ENCODE results near the gene LACRT. TPM values are rescaled to one million over a fixed set of nuclear protein-coding genes. Genes with fewer than 3 reads are reported as not detected.

The LACRT gene
- total and polyA plus RNA-seq, 2 experiments from 2014 or later = not detected

DNA sequence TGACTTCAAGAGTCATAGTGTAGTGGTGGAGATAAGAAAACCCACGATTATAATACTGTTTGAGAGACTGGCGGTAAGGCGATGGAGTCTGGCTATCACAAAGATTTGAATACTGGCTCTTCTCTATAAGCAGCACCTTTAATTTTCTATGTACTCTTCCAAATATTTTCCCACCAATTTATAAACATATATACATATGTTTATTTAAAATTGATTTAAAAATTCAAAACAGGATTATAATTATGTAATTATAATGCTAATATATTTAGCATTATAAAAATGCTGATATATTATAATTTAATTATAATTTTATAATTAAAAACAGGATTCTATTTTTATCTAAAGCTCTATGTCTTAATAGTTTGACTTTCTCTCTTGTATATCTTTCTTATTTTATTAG, 28.9 kb upstream of the LACRT start:
- H3K9me3 ChIP-seq (ENCODE audit: low read depth) = no peaks in the 10 kb centered on the region
- H3K4me3 ChIP-seq = no peak overlapping the region

DNA sequence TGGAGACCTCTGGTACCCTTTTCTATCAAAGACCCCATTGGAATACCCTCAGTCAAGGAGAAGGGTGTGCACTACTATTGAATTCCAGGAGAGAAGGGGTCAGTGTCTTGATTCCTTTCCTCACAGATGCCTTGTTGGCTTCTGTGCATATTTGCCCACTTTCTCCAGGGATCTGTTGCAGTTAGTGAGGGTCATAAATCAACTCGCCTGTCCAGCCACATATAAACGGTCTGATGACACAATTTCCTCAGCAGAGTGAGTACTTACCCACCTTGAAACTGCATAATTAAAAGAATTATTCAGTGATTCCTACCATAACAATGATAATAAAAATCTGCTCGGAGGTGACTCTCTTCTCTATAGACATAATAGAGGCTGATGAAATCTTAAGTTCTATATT, 27.3 kb upstream of the LACRT start:
- WGBS (ENCODE audit: low lambda C conversion rate, missing lambda C conversion rate) = 65% methylated on average over 3 of the region's 3 CpGs
- H3K27ac ChIP-seq = no peak overlapping the region
- H3K4me1 ChIP-seq (ENCODE audit: insufficient read depth) = peaks cover 3% of the 10 kb centered on the region
- H3K27me3 ChIP-seq = no peaks in the 10 kb centered on the region
- H3K9me3 ChIP-seq (ENCODE audit: low read depth) = no peaks in the 10 kb centered on the region
- H3K4me2 ChIP-seq = no peak overlapping the region
- no peaks in the 10 kb centered on the region for H3K36me3 ChIP-seq (replicated peaks; ENCODE audit: insufficient read depth, low read depth)
- H3K79me2 ChIP-seq = no peaks in the 10 kb centered on the region
- TF ChIP-seq EZH2 (IDR thresholded peaks at IDR 0.05; ENCODE audit: borderline replicate concordance) (no peak), EZH2phosphoT487 (IDR thresholded peaks at IDR 0.05; ENCODE audit: low read depth, severe bottlenecking, unreplicated experiment) (no peak)
- TF ChIP-seq, protein P1, sequence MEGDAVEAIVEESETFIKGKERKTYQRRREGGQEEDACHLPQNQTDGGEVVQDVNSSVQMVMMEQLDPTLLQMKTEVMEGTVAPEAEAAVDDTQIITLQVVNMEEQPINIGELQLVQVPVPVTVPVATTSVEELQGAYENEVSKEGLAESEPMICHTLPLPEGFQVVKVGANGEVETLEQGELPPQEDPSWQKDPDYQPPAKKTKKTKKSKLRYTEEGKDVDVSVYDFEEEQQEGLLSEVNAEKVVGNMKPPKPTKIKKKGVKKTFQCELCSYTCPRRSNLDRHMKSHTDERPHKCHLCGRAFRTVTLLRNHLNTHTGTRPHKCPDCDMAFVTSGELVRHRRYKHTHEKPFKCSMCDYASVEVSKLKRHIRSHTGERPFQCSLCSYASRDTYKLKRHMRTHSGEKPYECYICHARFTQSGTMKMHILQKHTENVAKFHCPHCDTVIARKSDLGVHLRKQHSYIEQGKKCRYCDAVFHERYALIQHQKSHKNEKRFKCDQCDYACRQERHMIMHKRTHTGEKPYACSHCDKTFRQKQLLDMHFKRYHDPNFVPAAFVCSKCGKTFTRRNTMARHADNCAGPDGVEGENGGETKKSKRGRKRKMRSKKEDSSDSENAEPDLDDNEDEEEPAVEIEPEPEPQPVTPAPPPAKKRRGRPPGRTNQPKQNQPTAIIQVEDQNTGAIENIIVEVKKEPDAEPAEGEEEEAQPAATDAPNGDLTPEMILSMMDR (IDR thresholded peaks at IDR 0.05; ENCODE audit: poor library complexity) = no peak
- no peak overlapping the region for H2AFZ ChIP-seq
- DNase-seq (ENCODE audit: low spot score) = no peak
- H3K4me3 ChIP-seq = no peak overlapping the region
- no peaks in the 10 kb centered on the region for H3K9me2 ChIP-seq (replicated peaks; ENCODE audit: insufficient read depth)
- H4K20me1 ChIP-seq (ENCODE audit: insufficient read depth, poor library complexity, severe bottlenecking) = no peaks in the 10 kb centered on the region

More for the DNA sequence above, 28.9 kb upstream of the LACRT start:
- Histone ChIP-seq H3K36me3 (replicated peaks; ENCODE audit: insufficient read depth, low read depth) (no peaks in the 10 kb centered on the region), H3K27me3 (no peaks in the 10 kb centered on the region), H3K9me2 (replicated peaks; ENCODE audit: insufficient read depth) (no peaks in the 10 kb centered on the region), H4K20me1 (ENCODE audit: insufficient read depth, poor library complexity, severe bottlenecking) (no peaks in the 10 kb centered on the region), H3K4me1 (ENCODE audit: insufficient read depth) (peaks cover 3% of the 10 kb centered on the region), H3K4me2 (no peak overlapping the region), H2AFZ (no peak overlapping the region), H3K79me2 (no peaks in the 10 kb centered on the region), H3K27ac (no peak overlapping the region)
- 86% methylated on average over 3 of the region's 3 CpGs for WGBS (ENCODE audit: low lambda C conversion rate, missing lambda C conversion rate)
- TF ChIP-seq EZH2phosphoT487 (IDR thresholded peaks at IDR 0.05; ENCODE audit: low read depth, severe bottlenecking, unreplicated experiment) (no peak), EZH2 (IDR thresholded peaks at IDR 0.05; ENCODE audit: borderline replicate concordance) (no peak)
- TF ChIP-seq, protein P1 (IDR thresholded peaks at IDR 0.05; ENCODE audit: poor library complexity) = no peak
- no peak for DNase-seq (ENCODE audit: low spot score)

DNA sequence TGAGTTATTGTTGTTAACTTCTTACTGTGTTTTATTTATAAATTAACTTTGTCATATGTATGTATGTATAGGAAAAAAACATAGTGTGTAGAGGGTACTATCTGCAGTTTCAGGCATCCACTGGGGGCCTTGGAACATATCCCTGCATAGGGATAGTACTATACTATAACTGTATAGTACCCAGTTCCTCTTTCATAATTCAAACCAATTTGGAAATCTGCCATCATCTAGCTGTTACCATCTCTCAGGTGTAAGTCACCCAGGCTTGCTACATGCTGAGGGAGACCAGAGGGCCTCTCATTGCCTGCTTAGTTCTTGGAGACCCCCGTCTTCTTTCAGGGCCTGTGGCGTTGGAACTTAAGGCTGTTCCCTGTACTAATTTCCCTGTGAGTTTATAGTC, 26.4 kb upstream of the LACRT start:
- H3K9me2 ChIP-seq (replicated peaks; ENCODE audit: insufficient read depth) = no peaks in the 10 kb centered on the region
- no peaks in the 10 kb centered on the region for H3K79me2 ChIP-seq
- H4K20me1 ChIP-seq (ENCODE audit: insufficient read depth, poor library complexity, severe bottlenecking) = no peaks in the 10 kb centered on the region
- H3K36me3 ChIP-seq (replicated peaks; ENCODE audit: insufficient read depth, low read depth) = no peaks in the 10 kb centered on the region
- H3K4me1 ChIP-seq (ENCODE audit: insufficient read depth) = peaks cover 3% of the 10 kb centered on the region
- H3K27ac ChIP-seq = no peak overlapping the region
- no peak overlapping the region for H3K4me3 ChIP-seq
- no peak overlapping the region for H3K4me2 ChIP-seq
- TF ChIP-seq EZH2 (IDR thresholded peaks at IDR 0.05; ENCODE audit: borderline replicate concordance) (no peak), EZH2phosphoT487 (IDR thresholded peaks at IDR 0.05; ENCODE audit: low read depth, severe bottlenecking, unreplicated experiment) (no peak)
- TF ChIP-seq, protein P1 (IDR thresholded peaks at IDR 0.05; ENCODE audit: poor library complexity) = no peak
- peaks cover under 1% of the 10 kb centered on the region for H3K27me3 ChIP-seq
- no peaks in the 10 kb centered on the region for H3K9me3 ChIP-seq (ENCODE audit: low read depth)
- WGBS (ENCODE audit: low lambda C conversion rate, missing lambda C conversion rate) = 85% methylated on average over 2 of the region's 2 CpGs
- no peak overlapping the region for H2AFZ ChIP-seq
- no peak for DNase-seq (ENCODE audit: low spot score)
